HG02610 (cell line): Measurements from ENCODE around the gene DSC2.

ENCODE experiments used
- ATAC-seq: cut with Tn5 transposase; IDR thresholded peaks from one replicate; pipeline ENCODE4 v1.9.1; 2021; ENCODE audit warnings: mild to moderate bottlenecking, moderate library complexity; ENCODE audit not compliant: unreplicated experiment

Gene DSC2

DNA sequence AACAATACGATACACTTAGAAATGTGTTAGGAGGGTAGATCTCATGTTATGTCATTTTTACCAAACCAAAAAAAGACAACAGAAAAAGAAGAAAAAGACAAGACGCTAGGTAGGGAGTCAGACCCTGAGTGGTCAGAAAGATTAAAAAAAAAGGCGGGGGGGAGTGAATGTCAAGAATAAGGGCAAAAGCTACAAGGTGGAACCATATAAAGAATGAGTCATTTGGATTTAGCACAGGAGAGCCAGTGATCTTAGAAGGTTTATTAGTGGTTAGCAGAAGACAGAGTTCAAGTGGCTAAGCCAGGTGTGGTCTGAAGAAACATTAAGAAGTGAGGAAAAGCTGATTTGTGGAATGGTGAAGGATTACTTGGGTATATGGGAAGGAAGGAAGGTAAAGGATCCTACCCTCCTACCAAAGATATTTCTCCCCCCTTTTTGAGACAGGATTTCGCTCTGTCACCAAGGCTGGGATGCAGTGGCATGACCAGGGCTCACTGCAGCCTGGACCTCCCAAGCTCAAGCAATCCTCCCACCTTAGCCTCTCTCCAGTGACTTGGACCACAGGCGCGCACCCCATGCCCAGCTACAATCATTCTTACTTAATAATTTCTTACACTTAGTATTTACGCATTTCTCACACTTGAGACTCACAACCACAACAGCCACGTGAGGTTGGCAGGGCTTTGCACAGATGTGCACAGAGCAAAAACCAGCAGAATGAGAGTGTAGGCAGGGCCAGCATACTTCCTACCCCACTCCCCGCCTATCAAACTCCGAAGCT is 2.6 kb downstream of the DSC2 start:
- no peak for ATAC-seq

- ATAC-seq, result no peak
Observed at GRCh38 chr18:31098878-31099277, 3.3 kb downstream of the DSC2 start.

DNA sequence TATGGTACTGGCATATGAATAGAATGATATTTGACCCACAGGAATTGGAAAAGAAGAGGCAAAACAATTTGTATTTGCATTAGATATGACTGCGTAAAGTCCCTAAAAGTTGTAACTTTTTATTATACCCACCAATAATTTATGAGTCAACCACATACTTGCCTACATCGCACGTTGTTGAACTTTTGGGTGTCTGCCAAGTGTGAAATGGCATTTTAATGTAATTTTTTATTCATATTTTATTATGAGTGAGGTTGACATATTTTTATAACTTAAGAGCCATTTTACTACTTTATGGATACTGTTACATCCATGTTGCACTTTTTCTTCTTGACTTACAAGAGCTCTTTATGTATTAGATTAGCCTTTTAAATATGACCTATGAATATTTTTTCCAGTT is 4.6 kb downstream of the DSC2 start:
- ATAC-seq, result no peak

DNA sequence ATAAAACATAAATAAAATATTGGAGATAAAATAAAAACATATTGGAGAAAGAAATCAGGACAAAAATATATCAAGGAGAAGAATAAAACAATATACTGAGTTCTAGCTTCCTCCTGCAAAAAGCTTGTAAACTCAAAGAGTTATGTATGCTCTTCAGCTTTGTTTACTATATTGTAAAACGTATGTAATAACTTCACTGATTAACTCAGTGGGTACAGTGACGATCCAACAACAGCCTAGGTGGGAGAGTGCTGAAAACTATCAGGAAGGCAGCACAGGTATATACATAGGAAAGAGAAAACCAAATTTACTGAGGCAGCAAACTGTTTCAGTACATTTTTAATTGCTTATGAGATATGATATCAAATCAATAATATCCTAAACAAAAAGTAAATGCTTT is 8.3 kb downstream of the DSC2 start:
- ATAC-seq, result no peak

DNA sequence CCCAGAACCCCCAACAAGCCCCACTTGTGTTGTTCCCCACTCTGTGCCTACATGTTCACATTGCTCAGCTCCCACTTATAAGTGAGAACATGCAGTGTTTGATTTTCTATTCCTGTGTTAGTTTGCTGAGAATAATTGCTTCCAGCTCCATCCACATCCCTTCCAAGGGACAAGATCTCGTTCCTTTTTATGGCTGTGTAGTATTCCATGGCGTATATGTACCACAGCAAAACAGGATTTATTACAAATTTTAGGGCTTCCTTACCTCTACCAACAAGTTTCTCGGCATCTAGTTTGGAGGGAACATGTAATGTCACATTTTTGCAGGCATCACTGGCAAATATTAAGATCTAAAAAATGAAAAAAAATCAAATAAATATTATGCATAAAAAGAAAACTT is 8.9 kb downstream of the DSC2 start:
- no peak for ATAC-seq

DNA sequence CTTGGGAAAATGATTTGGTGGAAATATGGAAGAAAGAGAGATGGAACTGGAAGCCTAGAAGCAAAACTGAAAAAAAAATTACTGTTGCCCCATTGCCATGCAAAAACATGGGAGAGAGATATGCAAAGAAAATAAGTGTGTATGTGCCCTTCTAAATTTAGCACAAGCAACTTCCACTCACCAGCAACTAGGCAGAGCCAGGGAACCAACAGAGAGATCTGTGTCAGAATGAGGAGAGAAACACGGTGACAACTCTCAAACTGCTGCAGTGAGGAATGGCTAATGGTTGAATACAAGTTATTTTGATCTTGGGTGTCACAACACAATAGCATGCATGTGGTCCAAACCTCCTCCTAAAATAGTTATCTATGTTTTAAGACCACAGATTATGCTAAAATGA is 10.9 kb downstream of the DSC2 start:
- ATAC-seq, result no peak

GRCh38 chr18:31088532-31088931 is 13.7 kb downstream of the DSC2 start:
- ATAC-seq, result no peak

DNA sequence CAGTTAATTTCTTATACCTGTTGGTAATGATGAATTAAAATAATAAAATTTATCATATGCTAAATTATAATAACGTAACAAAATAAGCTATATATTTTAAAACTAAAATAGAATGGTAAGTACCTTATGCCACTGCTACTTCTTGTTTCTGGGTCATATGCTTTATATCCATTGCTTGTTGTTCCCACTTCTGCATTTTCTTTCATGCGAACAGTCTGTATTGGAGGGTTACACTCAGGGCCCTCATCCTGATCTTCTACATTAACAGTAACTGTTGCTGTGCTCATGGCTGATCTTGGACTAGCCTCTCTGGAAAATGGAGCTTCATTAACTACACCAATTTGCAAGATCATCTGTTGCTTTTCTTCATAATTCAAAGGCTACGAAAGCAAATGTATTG is 22.2 kb downstream of the DSC2 start:
- ATAC-seq, result no peak

DNA sequence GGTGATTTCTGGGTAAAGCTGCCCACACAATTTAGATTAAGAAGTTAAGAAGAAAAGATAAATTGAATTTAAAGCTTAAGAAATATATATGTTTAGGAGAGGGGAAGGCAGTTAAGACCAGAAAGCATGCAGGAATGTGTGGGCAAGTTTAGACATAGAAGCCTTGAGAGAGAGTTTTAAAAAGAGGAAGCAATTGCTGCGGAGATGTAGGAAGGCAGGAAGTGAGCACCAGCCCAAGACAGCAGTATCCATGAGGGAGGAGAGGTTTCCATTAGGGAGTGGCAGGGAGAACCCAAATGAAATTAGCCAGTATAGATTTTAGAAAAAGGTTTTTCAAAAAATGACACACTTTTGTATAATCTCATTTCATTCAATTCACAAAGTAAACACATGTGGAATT is 24.3 kb downstream of the DSC2 start:
- ATAC-seq, result no peak

DNA sequence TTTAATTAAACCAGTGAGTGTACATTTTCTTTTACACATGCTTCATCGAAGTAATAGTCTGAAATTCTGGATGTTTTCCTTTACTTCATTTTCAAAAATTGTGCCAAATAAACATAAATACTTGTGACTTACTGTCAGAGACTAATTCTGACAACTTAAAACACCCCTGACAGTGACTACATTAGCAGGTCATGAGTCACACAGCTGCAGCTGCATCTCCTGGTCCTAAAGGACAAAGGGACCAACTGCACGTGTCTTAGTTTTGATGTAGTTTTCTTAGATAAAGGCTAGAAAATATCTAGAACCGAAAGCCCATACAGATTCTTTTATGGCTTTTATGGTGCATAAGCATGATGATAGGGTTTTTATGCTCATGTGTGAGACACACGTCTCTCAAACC is 30.0 kb downstream of the DSC2 start:
- ATAC-seq, result no peak

GRCh38 chr18:31070206-31070605 is 32.0 kb downstream of the DSC2 start:
- ATAC-seq, result no peak

- no peak for ATAC-seq
Observed at GRCh38 chr18:31066266-31066665, 36.0 kb downstream of the DSC2 start.

DNA sequence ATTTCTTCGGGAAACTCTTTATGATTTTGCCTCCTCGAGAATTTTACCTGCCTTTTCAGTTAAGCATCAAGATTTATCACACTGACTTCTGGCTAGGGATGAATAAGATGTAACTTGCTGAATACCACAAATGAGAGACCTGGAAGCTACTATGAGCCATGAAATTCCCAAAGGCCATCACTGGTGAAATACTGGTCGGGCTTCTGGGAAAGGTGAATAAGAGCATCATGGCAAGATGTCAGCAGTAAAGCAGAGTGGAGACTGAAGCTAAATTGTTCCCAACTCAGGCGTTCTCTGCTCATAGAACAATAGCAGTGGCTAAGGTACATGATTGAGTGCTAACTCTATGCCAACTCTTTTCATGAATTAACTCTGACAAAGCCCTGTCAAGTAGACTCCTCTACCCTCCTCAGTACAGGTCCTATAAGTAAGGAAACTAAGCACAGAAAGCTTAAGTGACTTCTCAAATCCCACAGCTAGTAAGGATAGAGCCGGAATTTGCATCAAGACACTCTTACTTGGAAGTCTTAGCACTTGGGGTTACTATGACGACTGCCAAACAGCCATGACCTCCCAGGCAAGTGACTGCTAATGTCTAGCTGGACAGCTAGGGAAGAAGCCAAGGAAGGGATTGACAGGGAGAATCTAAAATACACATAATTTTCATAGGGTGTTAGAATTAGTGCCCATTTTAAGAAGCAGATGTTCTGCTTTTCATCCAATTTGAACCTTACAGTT is 37.0 kb downstream of the DSC2 start:
- ATAC-seq, result no peak

DNA sequence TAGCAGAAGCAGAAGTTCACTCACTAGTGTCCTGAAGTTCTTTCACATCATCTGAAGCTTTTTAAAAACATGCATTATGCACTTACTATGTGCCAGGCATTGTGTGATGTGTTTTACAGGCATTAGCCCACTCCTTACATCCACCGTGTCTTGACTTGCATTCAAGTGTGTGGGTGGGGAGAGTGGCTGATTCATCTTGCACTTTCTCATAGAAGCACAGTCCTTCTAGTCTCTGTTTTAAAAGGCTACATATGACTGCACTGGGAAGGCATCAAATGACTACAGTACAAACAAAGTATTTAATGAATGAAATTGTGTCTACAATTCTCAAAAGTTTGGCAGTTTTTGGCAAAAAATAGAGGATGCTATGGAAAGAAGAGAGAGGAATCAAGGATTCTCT is 38.1 kb downstream of the DSC2 start:
- peak; percentile 82 for ATAC-seq

- peak; percentile 71 for ATAC-seq
Observed at GRCh38 chr18:31061945-31062344, 40.3 kb downstream of the DSC2 start.

DNA sequence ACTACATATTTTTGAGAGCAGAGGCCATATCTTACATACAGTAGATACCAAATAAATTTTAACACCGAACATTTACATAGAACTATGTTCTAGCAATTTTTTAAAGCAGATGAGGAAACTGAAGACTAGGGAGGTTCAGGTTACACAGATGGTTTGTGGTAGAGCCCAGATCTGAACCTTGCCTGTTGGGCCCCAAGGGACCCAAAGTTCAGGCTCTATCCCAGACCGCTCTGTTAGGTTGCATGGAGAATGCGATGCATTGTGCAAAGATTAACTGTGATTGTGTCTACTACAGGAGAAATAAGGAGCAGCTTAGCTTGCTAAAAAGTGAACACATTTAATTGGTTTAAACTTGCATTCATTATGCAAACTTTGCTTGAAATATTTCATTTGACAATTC is 43.3 kb downstream of the DSC2 start:
- ATAC-seq, result no peak

- ATAC-seq, result no peak
Observed at GRCh38 chr18:31057917-31058316, 44.3 kb downstream of the DSC2 start.

DNA sequence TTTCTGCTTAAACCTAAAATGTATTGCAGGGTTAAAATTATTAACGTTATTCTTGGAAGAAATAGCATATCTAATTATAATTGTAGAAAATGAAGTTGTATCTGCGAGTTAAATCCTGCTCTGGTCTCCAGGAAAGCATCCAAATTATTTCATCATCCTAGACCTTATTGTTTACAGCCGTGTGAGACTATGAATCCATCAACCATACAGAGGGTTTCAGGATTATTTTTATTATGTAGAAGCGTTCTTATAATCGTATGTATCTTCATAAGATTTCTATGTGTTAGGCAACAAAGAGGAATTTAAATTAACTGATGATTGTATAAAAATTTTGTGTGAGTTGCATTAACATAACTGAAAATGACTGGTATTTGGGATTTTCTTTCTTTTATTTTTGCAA is 45.2 kb downstream of the DSC2 start:
- no peak for ATAC-seq

- no peak for ATAC-seq
Observed at GRCh38 chr18:31056296-31056695, 45.9 kb downstream of the DSC2 start.

GRCh38 chr18:31050635-31051034 is 51.6 kb downstream of the DSC2 start:
- peak; percentile 84 for ATAC-seq

GRCh38 chr18:31049189-31049588 is 53.0 kb downstream of the DSC2 start:
- no peak for ATAC-seq

- ATAC-seq, result no peak
Observed at GRCh38 chr18:31048216-31048615, 54.0 kb downstream of the DSC2 start.

DNA sequence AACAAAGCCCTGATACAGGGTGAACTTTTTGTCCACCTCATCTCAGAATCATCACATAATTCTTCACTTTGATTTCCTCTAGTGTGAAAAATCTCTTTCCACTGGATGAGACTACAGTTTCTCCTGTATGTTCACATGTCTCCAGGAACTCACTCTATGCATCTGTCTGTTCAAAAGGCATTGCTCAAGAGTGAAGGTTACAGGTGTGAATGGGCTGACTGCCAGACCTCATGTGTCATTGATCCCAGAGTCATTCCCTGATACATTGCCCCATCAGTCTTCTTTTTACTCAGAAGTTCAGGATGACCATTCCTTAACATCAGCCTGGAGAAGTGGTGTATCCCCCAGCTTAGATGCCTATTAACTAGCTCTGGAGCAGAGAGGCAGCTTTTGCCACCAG is 55.3 kb downstream of the DSC2 start:
- no peak for ATAC-seq
